CD4-positive, alpha-beta T cell treated with Interferon alpha-2 for 1 hour (primary cell): ENCODE measurements around the gene SYNPO.

ENCODE experiments used
- DNase-seq, 2 donors: peaks; one replicate each; pipeline ENCODE4 v3.0.0-alpha.2; 2020 to 2022

SYNPO gene

DNA sequence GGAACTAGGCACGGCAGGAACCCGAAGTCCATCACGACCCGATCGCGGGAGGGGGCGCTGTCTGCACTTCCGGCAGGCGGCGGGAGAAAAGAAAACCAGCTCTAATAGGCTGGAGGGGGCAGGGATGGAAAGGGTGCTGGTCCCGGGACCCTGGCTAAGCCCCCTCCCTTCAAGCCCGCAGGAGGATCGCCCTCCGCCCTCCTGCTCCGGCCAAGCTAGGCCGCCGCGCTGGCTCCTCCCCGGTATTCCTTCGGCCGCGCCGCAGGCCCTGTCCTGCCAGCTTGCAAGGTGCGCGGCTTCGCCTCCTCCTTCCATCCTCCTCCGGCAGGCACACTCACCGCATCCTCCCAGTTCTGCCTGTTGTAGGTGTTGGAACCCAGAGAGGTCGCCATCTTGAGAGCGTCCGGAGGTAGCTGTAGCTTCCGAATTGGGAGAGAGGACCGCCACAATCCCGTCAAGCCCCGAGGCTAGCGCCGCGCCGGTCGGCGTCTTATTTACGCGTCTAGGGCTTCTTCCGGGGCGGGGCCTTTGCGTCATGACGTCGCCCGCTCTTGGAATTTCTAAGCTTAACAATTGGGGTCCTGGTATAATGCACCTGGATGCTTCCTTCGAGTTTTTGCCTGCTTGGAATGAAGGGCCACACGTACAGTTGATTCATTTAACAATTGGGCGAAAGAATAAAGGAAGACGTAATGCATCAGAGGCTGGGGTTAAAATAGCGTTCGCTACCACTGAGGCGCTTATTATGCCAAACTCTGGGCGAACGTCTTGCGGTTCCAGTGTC is 60.3 kb downstream of the SYNPO start, which contains the start of gene RBM22:
RBM22 (minus strand) TSS at position 469 of the 784 bp plus-strand sequence; CDS start at position 392, 77 bp downstream.
- peak; percentile 90 to 92 for DNase-seq

GRCh38 chr5:150703762-150704161 is 63.3 kb downstream of the SYNPO start:
- no peak for DNase-seq

GRCh38 chr5:150706776-150707390 is 66.4 kb downstream of the SYNPO start:
- DNase-seq: no peak
